Activated CD4-positive, alpha-beta T cell treated with anti-CD3 and anti-CD28 coated beads, Interleukin-2, Interleukin-6, amounts not matched to agents 100 ng/mL and 50 ng/mL, durations not matched to agents 16 hours and 8 hours (primary cell): ENCODE results near the gene NTF4.

Source experiments
- DNase-seq: peaks from one replicate; pipeline ENCODE4 v3.0.0-alpha.2; 2020

NTF4 gene

GRCh38 chr19:49019242-49019932 is 45.2 kb downstream of the NTF4 start:
- DNase-seq = peak; percentile 72

GRCh38 chr19:49018388-49019241 is 46.0 kb downstream of the NTF4 start:
- peak; percentile 35 for DNase-seq

- DNase-seq = peak; percentile 75
Measured at GRCh38 chr19:49017666-49018351, 46.8 kb downstream of the NTF4 start.

GRCh38 chr19:49017041-49017665 is 47.5 kb downstream of the NTF4 start, which contains the start of gene LHB:
TSS of gene LHB (minus strand) at chr19:49017091. CDS start at chr19:49017081, 10 bp downstream.
- no peak for DNase-seq

- no peak for DNase-seq
Measured at GRCh38 chr19:49016067-49016839, 48.4 kb downstream of the NTF4 start.

- DNase-seq = no peak
Measured at GRCh38 chr19:49014870-49015255, 49.8 kb downstream of the NTF4 start.

- DNase-seq = no peak
Measured at GRCh38 chr19:49014123-49014869, 50.3 kb downstream of the NTF4 start.

GRCh38 chr19:49011194-49011593 is 53.4 kb downstream of the NTF4 start:
- DNase-seq = no peak
